Stimulated activated naive B cell treated with anti-CD40 and anti-IgM and Interleukin-4, amounts not matched to agents 10 μg/mL and 1 μg/mL and 100 μg/mL, for 72 hours (primary cell): ENCODE data around the gene DLG1.

ENCODE experiments used
- ATAC-seq, 2 donors: fragments of 150-1000 bp; cut with Tn5 transposase; replicated peaks; 2 replicates each; pipeline ENCODE4 v1.10.0; 2021; ENCODE audit warnings: moderate library complexity in 1 of 2
- DNase-seq: peaks from one replicate; pipeline ENCODE4 v3.0.0; 2021
- H3K27ac Mint-ChIP-seq: one replicate; pipeline ENCODE4 v1.8.0; 2022; ENCODE audit warnings: mild to moderate bottlenecking, mixed read lengths
- H3K27me3 Mint-ChIP-seq, 2 donors: one replicate each; pipeline ENCODE4 v1.8.0; 2022; ENCODE audit warnings: mixed read lengths in 2 of 2
- H3K36me3 Mint-ChIP-seq, 2 donors: one replicate each; pipeline ENCODE4 v1.8.0; 2022; ENCODE audit warnings: mixed read lengths in 2 of 2, mild to moderate bottlenecking in 1 of 2
- H3K4me1 Mint-ChIP-seq, 2 donors: one replicate each; pipeline ENCODE4 v1.8.0; 2022; ENCODE audit warnings: mixed read lengths in 2 of 2, mild to moderate bottlenecking in 1 of 2
- H3K4me3 Mint-ChIP-seq, 2 donors: one replicate each; pipeline ENCODE4 v1.8.0; 2022; ENCODE audit warnings: mild to moderate bottlenecking in 2 of 2, mixed read lengths in 2 of 2, moderate library complexity in 1 of 2
- H3K9me3 Mint-ChIP-seq, 2 donors: one replicate each; pipeline ENCODE4 v1.8.0; 2022; ENCODE audit warnings: mixed read lengths in 2 of 2, mild to moderate bottlenecking in 1 of 2

Gene DLG1

DNA sequence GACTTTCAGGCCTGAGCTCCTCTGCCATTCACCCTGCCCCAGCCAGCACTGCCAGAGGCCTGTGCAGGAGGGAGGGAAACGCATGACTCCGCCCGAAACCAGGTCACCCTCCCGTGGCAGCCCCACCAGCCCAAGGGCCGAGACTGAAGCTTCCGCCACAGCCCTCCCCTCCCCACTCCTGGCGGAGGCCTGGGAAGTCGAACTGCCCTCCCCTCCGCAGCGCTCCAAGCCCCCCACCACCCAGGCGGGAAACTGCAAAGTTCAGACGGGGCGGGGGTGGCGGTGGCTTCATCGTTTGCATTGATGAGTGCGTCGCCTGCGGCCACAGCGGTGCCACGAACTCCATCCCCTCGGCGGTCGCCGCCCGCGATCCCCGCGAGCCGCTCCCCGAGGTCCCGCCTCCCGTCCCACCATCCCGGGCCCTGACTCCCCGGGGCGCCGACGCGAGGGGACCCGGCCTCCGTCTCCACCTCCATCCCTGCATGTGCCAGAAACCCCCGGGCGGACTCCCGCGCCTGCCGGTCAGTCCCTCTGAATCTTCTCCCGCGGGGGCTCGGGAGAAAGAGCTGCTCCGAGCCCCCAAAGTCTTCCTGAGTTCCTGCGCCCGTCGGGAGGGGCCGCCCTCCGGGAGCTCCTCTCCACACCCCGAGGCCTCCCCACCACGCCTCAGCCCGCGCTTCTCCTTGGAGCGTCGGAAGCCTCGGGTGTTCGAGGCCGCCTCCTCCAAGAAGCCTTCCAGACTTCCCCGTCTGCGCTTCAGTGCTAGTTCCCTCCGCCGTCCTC, 269.5 kb downstream of the DLG1 start:
- peak overlapping the region; percentile 87 to 95 for H3K4me3 Mint-ChIP-seq
- DNase-seq (peak; percentile 50), ATAC-seq (peak; percentile 51 to 62)

DNA sequence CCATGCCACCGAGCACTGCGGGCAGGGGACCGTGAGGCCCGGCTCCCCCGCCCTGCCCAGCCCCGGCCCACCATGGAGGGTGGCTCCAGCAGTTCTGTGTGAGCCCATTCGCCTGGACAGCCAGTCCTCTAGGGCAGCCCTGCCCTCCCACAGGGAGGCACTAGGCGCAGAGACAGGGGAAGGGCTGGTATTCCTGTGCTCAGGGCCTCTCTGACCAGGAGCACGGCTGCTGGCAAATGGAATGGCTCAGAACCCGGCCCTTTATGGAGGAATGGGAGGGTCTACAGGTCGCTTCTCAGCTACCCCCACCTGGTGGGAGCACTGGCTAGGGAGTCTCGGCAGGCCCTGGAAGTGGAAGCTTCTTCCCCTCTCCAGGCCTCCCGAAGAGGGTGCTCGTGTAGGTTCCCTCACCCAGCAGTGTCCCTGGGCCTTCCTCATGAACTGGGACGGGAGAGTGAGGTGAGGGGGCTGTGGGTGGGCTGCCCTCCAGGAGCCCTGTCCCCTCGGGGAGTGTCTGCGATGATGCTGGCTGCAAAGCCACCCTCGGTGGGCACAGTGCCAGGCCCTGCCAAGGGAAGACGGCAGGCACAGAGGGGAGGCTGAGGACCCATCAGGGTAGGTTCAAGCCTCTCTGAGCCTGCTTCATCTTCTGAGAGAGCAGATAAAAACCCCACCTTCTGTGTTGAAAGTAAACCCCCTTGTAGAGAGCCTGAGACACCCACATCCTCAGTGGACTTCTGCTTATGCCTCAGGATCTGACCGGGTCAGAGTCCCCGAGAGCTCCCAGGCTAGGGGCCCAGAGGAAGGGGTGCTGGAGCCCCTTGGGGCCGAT, 270.3 kb downstream of the DLG1 start:
- peaks cover 39 to 66% of the 10 kb centered on the region in 2 donors for H3K4me1 Mint-ChIP-seq
- H3K27ac Mint-ChIP-seq: peak overlapping the region; percentile 56
- H3K27me3 Mint-ChIP-seq: peaks cover 39 to 63% of the 10 kb centered on the region in 2 donors
- peak overlapping the region; percentile 87 to 95 for H3K4me3 Mint-ChIP-seq
- DNase-seq (no peak), ATAC-seq (peak in 1 of 2 donors; percentile 31)
- H3K36me3 Mint-ChIP-seq: peaks cover 42 to 45% of the 10 kb centered on the region in 2 donors
- H3K9me3 Mint-ChIP-seq: no peaks in the 10 kb centered on the region

More for the DNA sequence above, 269.5 kb downstream of the DLG1 start:
- Mint-ChIP-seq H3K9me3 (no peaks in the 10 kb centered on the region), H3K36me3 (peaks cover 37 to 39% of the 10 kb centered on the region in 2 donors), H3K27ac (peak overlapping the region; percentile 83), H3K27me3 (peaks cover 42 to 66% of the 10 kb centered on the region in 2 donors), H3K4me1 (peaks cover 31 to 58% of the 10 kb centered on the region in 2 donors)

DNA sequence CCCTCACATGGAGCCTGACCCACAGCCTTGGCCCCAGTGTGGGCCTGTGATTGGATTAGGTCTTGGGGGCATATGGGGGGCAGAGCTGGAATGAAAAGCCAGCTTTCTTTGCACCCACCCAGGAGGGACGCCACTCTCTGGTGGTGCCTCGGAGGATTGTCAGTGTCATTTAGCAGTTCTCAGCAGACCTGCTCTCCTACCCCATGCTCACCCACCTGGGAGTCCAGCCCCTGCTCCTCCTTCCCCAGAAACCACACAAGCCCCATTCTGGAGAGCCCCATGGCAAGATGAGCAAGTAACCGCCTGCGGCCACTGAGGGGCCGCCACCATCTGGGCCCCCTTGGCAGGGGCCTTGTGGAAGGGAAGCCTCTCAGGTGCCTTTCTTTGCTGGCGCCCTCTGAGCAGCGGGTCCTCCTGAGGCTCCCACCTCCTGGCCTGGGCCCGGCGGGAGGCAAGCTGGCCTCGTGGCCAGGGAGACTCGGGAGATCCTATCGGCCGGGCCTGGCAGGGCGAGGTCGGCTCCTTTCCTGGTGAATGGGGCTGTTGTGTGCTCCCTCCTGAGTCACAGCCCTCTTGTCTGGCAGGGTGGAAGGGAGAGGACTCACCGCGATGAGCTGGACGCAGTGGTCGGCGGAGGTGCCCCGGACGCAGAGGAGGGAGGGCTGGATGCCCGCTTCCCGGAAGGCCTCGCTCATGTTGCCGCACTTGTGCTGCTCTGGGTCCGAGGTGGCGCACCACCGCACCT, 271.1 kb downstream of the DLG1 start:
- peak overlapping the region in 1 of 2 donors; percentile 28 for H3K4me3 Mint-ChIP-seq
- no peaks in the 10 kb centered on the region for H3K9me3 Mint-ChIP-seq
- peaks cover 42 to 45% of the 10 kb centered on the region in 2 donors for H3K36me3 Mint-ChIP-seq
- H3K4me1 Mint-ChIP-seq: peaks cover 47 to 74% of the 10 kb centered on the region in 2 donors
- no peak for DNase-seq
- peak overlapping the region; percentile 20 for H3K27ac Mint-ChIP-seq
- peaks cover 39 to 61% of the 10 kb centered on the region in 2 donors for H3K27me3 Mint-ChIP-seq
- no peak for ATAC-seq

DNA sequence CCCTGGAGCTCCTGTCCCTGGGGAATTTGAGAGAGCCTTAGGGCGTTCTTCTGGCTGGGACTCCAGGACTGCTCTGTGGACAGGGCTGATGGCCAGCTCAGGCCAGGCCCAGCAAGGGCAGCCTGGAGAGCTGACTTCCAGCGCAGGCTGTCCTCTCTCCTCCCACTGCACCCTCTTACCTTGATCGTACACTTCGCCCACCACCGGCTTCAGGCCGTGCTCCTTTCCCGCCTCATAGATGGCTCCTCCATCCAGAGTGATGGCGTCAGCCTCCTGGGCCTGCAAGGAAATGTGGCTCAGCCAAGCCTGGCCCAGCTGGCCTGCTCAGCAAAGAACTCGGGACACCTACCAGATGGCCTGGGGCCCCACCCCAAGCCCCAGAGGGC, 271.9 kb downstream of the DLG1 start:
- DNase-seq: no peak

DNA sequence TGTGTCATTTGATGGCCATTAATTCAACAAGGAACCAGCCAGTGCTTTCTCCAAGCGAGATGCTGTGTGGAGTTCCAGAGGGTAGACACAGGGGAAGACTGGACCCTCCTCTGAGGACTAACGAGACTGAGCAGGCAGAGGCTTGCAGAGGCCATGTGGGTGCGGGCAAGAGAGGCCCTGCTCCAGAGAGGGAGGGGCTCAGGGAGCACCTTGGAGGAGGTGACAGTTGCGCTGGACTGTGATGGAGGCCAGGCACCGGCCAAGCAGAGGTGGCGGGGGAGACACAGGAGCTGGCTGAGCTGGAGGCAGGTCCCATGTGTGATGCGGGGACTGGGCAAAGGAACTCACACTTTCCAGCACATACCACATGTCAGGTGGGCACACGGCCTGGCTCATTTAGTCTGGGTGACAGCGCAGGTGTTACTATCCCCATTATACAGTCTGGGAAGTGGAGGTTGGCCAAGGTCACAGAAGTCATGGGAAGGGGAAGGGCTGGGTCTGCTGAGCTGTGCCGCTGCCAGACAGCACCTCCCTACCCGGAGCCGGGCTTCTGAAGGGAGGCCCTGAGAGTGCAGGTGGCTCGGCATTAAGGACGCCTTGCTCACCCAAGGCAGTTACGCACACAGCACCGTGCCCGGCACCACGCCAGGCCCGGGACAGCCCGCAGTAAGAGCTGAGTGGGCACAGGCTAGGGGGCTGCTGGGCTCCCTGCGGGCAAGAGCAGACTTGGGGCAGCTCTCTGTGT, 272.5 kb downstream of the DLG1 start:
- DNase-seq: no peak
- Mint-ChIP-seq H3K4me3 (peak overlapping the region; percentile 5 to 44), H3K9me3 (no peaks in the 10 kb centered on the region), H3K36me3 (peaks cover 42 to 45% of the 10 kb centered on the region in 2 donors), H3K27ac (peak overlapping the region; percentile 88), H3K27me3 (peaks cover 34 to 47% of the 10 kb centered on the region in 2 donors), H3K4me1 (peaks cover 50 to 76% of the 10 kb centered on the region in 2 donors)
- ATAC-seq: no peak

More for the DNA sequence above, 271.9 kb downstream of the DLG1 start:
- H3K9me3 Mint-ChIP-seq: no peaks in the 10 kb centered on the region
- no peak overlapping the region for H3K27ac Mint-ChIP-seq
- H3K27me3 Mint-ChIP-seq: peaks cover 34 to 52% of the 10 kb centered on the region in 2 donors
- H3K36me3 Mint-ChIP-seq: peaks cover 42 to 45% of the 10 kb centered on the region in 2 donors
- ATAC-seq: no peak
- no peak overlapping the region for H3K4me3 Mint-ChIP-seq
- peaks cover 50 to 79% of the 10 kb centered on the region in 2 donors for H3K4me1 Mint-ChIP-seq

DNA sequence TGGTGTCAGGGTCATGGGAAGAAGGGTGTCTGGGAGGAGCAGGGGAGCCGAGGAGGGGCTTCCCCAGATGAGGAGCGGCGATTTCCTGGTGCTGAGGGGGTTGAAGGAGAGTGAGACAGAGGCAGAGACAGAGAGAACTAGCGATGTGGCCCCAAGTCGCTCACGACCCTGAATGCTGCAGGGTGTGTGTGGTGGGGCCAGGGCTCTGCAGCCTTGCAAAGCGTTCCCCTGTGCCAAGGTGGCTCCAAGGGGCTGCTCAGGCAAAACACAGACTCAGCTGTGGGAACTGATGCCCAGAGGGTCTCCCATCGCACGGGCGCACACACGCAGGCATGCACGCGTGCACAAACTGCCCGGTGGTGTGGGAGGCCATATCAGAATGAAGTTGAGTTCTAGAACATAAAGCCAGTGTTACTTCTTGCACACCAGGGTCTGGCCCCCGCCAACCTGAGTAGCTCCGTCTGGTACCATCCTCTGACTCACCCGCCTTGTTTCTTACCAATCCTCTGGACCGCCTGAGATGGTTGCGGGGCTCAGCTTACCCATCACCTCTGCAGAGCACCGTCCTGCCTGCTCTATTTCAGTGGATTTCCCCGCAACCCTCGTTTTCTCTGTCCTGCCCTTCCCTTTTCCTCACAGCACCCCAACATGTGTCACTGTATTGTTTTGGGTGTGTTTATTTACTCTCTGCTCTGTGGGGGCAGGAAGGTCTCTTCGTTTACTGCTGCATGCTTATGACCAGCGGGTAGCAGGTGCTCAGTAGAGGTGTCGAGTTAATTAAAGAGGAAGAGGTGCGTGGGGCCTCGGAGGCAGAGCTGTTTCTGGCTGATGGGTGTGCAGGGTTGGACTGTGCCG, 273.3 kb downstream of the DLG1 start:
- no peak for ATAC-seq
- peak overlapping the region; percentile 93 for H3K27ac Mint-ChIP-seq
- H3K36me3 Mint-ChIP-seq: peaks cover 41 to 45% of the 10 kb centered on the region in 2 donors

DNA sequence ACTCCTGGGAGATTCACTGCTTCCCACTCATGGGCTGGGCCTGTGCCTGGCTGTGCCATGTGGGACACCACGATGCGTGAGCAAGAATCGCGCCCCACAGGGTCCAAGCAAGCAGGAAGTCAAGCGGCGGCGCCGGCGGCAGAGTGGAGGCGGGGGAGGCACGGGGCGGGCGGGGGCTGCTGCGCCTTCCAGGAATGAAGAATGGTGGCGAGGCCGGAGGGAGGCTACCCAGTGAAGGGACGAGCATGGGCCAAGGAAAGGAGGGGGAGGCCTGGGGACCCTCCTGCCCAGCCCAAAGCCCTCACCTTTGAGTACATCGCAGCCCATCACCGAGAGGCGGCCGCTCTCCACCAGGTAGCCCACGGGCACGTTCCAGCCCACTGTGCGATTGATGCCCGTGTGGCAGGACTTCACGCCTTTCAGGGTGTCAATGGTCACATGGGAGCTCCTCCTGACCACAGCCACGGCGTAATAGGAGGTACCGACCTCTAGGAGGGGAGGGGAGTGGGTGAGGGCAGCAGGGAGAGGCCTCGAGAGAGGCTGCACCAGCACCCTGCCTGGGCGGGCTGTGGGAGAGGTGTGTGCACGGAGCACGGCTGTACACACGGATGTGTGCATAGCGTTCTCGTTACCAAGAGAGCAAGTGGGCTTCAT, 274.3 kb downstream of the DLG1 start:
- Mint-ChIP-seq H3K27ac (peak overlapping the region; percentile 93), H3K36me3 (peaks cover 47 to 50% of the 10 kb centered on the region in 2 donors), H3K4me3 (peak overlapping the region; percentile 77 to 79), H3K4me1 (peaks cover 48 to 69% of the 10 kb centered on the region in 2 donors), H3K9me3 (no peaks in the 10 kb centered on the region), H3K27me3 (peaks cover 23 to 34% of the 10 kb centered on the region in 2 donors)
- DNase-seq: no peak
- no peak for ATAC-seq

More for the DNA sequence above, 273.3 kb downstream of the DLG1 start:
- Mint-ChIP-seq H3K4me1 (peaks cover 48 to 69% of the 10 kb centered on the region in 2 donors), H3K27me3 (peaks cover 28 to 39% of the 10 kb centered on the region in 2 donors), H3K9me3 (no peaks in the 10 kb centered on the region), H3K4me3 (peak overlapping the region; percentile 44 to 79)
- DNase-seq: no peak

DNA sequence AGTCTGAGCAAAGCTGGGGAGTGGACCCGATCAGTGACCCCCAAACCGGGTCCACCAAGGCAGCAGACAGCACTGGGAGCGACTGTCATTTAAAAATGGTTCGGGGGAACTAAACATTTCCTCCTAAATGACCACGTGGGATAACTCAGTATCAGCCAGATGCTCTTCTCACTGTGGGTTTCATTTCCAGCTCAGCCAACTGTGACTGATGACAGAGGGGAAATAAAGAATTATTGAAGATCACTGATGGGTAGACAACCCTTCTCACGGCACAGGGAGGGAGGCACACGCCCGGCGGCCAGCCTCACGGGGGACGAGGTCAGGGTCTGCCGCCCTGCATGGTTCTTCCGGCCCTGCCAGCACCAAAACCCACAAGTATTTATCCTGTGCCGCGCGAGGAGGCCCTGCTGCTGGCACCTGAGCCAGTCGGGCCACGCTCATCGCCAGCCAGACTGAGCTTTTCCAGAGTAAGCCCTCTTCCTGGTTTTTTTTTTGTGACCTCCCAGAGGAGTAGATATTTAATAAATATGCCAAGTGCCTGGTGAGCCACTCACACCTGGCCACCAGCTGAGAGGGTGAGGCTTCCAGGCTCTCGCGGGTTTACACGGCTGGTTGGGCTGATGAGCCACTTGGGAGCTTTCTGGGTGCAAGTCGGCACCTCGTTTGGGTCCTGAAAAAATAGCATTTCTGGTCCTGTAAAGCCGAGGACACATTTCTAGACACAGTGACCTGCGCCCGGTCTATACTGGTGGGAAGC, 275.0 kb downstream of the DLG1 start:
- H3K27me3 Mint-ChIP-seq: peaks cover 19 to 34% of the 10 kb centered on the region in 2 donors
- ATAC-seq: peak; percentile 85 to 87
- H3K9me3 Mint-ChIP-seq: no peaks in the 10 kb centered on the region
- peak; percentile 84 for DNase-seq
- peaks cover 45 to 50% of the 10 kb centered on the region in 2 donors for H3K36me3 Mint-ChIP-seq
- peak overlapping the region; percentile 77 to 79 for H3K4me3 Mint-ChIP-seq
- peaks cover 46 to 67% of the 10 kb centered on the region in 2 donors for H3K4me1 Mint-ChIP-seq
- H3K27ac Mint-ChIP-seq: peak overlapping the region; percentile 93

DNA sequence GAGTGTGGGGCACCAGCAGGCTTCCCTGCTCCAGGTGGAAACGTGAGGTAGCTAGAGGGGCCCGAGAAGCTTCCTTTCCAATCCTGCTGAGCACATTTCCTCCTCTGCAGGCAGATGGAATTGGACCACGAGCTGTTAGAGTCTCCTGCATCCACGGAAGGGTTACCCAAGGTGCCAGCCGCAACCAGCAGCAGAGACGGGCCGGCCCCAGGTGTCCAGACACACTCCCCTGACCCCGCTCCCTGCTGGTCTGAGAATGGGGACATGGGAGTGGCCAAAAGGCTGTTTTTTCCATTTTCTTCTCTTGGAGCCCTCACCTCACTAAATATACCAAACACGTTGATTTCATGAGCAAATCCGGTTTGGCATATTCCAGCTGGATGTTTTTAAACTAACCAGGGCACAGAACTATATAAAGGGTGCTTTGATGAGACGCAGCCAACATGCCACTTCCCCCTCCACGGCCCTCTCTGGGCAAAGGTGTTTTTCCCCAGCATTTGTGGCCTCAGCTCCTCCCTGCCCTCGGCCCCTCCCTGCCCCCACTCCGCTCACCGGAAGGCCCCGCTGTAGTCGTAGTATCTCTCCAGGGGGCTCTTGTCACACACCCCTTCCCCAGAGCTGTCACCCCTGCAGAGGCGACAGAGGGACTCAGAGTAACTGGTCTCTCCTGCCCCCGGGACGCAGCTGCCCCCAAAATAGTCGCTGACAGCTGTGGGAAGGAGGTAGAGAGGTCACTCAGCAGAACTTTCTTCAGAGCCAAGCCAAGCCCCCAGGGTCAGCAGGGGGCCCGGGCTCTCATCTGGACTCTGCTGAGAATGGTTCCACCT, 275.8 kb downstream of the DLG1 start:
- H3K27me3 Mint-ChIP-seq: peaks cover 16 to 29% of the 10 kb centered on the region in 2 donors
- peak overlapping the region; percentile 93 for H3K27ac Mint-ChIP-seq
- peak overlapping the region; percentile 77 to 79 for H3K4me3 Mint-ChIP-seq
- no peaks in the 10 kb centered on the region for H3K9me3 Mint-ChIP-seq
- DNase-seq (peak; percentile 76), ATAC-seq (peak; percentile 66 to 67)
- H3K4me1 Mint-ChIP-seq: peaks cover 42 to 63% of the 10 kb centered on the region in 2 donors
- peaks cover 42 to 45% of the 10 kb centered on the region in 2 donors for H3K36me3 Mint-ChIP-seq

DNA sequence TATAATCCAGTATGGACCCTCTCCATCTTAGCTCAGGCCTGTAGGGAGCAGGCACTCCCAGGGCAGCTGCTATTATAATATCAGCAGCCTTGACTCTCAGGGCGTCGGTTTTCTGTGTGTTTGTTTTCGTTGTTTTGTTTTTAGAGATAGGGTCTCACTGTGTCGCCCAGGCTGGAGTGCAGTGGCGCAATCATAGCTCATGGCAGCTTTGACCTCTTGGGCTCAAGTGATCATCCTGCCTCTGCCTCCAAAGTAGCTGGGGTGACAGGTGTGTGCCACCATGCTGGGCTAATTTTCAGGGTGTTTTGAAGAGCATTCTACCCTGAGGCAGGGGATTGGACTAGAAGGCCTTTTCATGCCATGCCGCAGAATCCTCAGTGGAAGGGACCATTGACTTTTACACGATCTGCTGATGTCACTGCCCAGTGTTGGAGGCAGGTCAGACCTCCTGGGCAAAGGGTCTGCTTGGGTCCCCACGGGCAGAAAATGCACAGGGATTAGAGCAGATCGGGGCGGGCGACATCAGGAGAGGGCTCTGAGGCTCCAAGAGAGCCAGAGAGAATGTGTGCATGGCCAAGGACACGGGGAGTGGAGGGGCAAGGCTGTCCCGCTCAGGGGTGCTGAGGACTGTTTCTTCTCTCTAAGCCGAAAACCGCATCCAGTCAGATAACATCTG, 276.5 kb downstream of the DLG1 start:
- H3K9me3 Mint-ChIP-seq: no peaks in the 10 kb centered on the region
- H3K4me1 Mint-ChIP-seq: peaks cover 40 to 56% of the 10 kb centered on the region in 2 donors
- H3K27me3 Mint-ChIP-seq: peaks cover 14 to 23% of the 10 kb centered on the region in 2 donors
- ATAC-seq (no peak), DNase-seq (no peak)
- H3K4me3 Mint-ChIP-seq: peak overlapping the region; percentile 77 to 79
- H3K27ac Mint-ChIP-seq: peak overlapping the region; percentile 93
- H3K36me3 Mint-ChIP-seq: peaks cover 38 to 39% of the 10 kb centered on the region in 2 donors
